CD14-positive monocyte (primary cell): ENCODE results near the gene ZMYND15. TPM values are rescaled to one million over a fixed set of nuclear protein-coding genes. Genes with fewer than 3 reads are reported as not detected.

ENCODE experiments used
- DNase-seq, 3 donors: peaks; one replicate each; pipeline ENCODE4 v3.0.0-alpha.2; 2011 to 2022
- H2AFZ ChIP-seq: 2 replicates; pipeline ENCODE4 v1.6.0; 2012; ENCODE audit warnings: mild to moderate bottlenecking, low read depth, low read length, inconsistent platforms; ENCODE audit not compliant: insufficient read depth, poor library complexity, severe bottlenecking
- H3K27ac ChIP-seq, 2 donors: 1 replicate in 1 of 2; 2 replicates in 1 of 2; pipeline ENCODE4 v1.5.1; 2012 to 2013; ENCODE audit warnings: low read length in 2 of 2, control low read depth in 1 of 2, inconsistent platforms in 1 of 2, low read depth in 1 of 2, mild to moderate bottlenecking in 1 of 2
- H3K27me3 ChIP-seq, 2 donors: one replicate each; pipeline versions ENCODE4 v1.6.0 to v1.6.1; 2011 to 2013; ENCODE audit warnings: low read length in 2 of 2; ENCODE audit not compliant: control insufficient read depth in 2 of 2, insufficient read depth in 2 of 2
- H3K36me3 ChIP-seq, 2 donors: replicated peaks in 1 of 2; 1 replicate in 1 of 2; 2 replicates in 1 of 2; pipeline versions ENCODE4 v1.5.1 to v1.6.1; 2012 to 2013; ENCODE audit warnings: low read length in 2 of 2, control low read depth in 1 of 2, inconsistent platforms in 1 of 2, mild to moderate bottlenecking in 1 of 2; ENCODE audit not compliant: insufficient read depth in 2 of 2, control insufficient read depth in 1 of 2
- H3K4me1 ChIP-seq, 2 donors: 1 replicate in 1 of 2; 2 replicates in 1 of 2; pipeline versions ENCODE4 v1.5.1 to v1.6.1; 2012 to 2013; ENCODE audit warnings: low read length in 2 of 2, control low read depth in 1 of 2, inconsistent platforms in 1 of 2, mild to moderate bottlenecking in 1 of 2, moderate library complexity in 1 of 2; ENCODE audit not compliant: insufficient read depth in 2 of 2, control insufficient read depth in 1 of 2
- H3K4me2 ChIP-seq: replicated peaks from 2 replicates; pipeline ENCODE3; 2012; ENCODE audit warnings: low read length, moderate library complexity, mild to moderate bottlenecking; ENCODE audit not compliant: poor library complexity, severe bottlenecking; ENCODE audit errors: extremely low read depth
- H3K4me3 ChIP-seq, 3 experiments: fragments of 200-600 bp in 1 of 3; sonication (generic) in 1 of 3; replicated peaks in 1 of 3; 1 replicate in 2 of 3; 2 replicates in 1 of 3; pipeline ENCODE4 v1.5.1; 2011 to 2013; ENCODE audit warnings: low read length in 3 of 3, mild to moderate bottlenecking in 3 of 3, control low read depth in 2 of 3, low read depth in 2 of 3, inconsistent platforms in 1 of 3, moderate library complexity in 1 of 3
- H3K79me2 ChIP-seq: 2 replicates; pipeline ENCODE4 v1.6.0; 2012; ENCODE audit warnings: mild to moderate bottlenecking, control low read depth, inconsistent platforms, low read length, moderate library complexity; ENCODE audit not compliant: insufficient read depth
- H3K9ac ChIP-seq: 2 replicates; pipeline ENCODE4 v1.6.0; 2017; ENCODE audit warnings: low read length, mild to moderate bottlenecking; ENCODE audit not compliant: insufficient read depth, poor library complexity, severe bottlenecking
- H3K9me3 ChIP-seq, 2 donors: replicated peaks in 1 of 2; 1 replicate in 1 of 2; 2 replicates in 1 of 2; pipeline versions ENCODE4 v1.5.1 to v1.6.1; 2012 to 2013; ENCODE audit warnings: low read length in 2 of 2, control low read depth in 1 of 2; ENCODE audit not compliant: control insufficient read depth in 1 of 2, insufficient read depth in 1 of 2
- H4K20me1 ChIP-seq: 2 replicates; pipeline ENCODE4 v1.6.0; 2012; ENCODE audit warnings: mild to moderate bottlenecking, low read length, control low read depth, moderate library complexity; ENCODE audit not compliant: insufficient read depth
- H3K27ac Mint-ChIP-seq, 7 donors: one replicate each; pipeline ENCODE4 v1.8.0; 2020; ENCODE audit warnings: mild to moderate bottlenecking in 7 of 7, mixed read lengths in 7 of 7, moderate library complexity in 6 of 7, inconsistent platforms in 2 of 7
- H3K27me3 Mint-ChIP-seq, 3 donors: one replicate each; pipeline ENCODE4 v1.8.0; 2021 to 2022; ENCODE audit warnings: low read depth in 3 of 3, mild to moderate bottlenecking in 3 of 3, mixed read lengths in 3 of 3, moderate library complexity in 3 of 3, inconsistent platforms in 1 of 3
- H3K36me3 Mint-ChIP-seq, 2 donors: one replicate each; pipeline ENCODE4 v1.8.0; 2020; ENCODE audit warnings: mixed read lengths in 2 of 2, inconsistent platforms in 1 of 2, mild to moderate bottlenecking in 1 of 2
- H3K4me1 Mint-ChIP-seq: one replicate; pipeline ENCODE4 v1.8.0; 2020; ENCODE audit warnings: mild to moderate bottlenecking, mixed read lengths
- H3K4me3 Mint-ChIP-seq, 2 donors: one replicate each; pipeline ENCODE4 v1.8.0; 2020; ENCODE audit warnings: mild to moderate bottlenecking in 2 of 2, mixed read lengths in 2 of 2, moderate library complexity in 1 of 2
- H3K9me3 Mint-ChIP-seq, 7 donors: one replicate each; pipeline ENCODE4 v1.8.0; 2020 to 2022; ENCODE audit warnings: mixed read lengths in 7 of 7, mild to moderate bottlenecking in 6 of 7, moderate library complexity in 6 of 7, inconsistent platforms in 2 of 7
- WGBS: methylation state at CpG from one replicate; pipeline ENCODE4 v1.1.5; 2013; ENCODE audit warnings: missing lambda C conversion rate; ENCODE audit not compliant: insufficient coverage; 5-methylcytosine and 5-hydroxymethylcytosine counted together
- intact Hi-C, 2 donors: fragments of 100-400 bp; cut with micrococcal nuclease; formaldehyde crosslinking; loops; one replicate each; pipeline versions ENCODE4 v1.15.0 to v1.15.1; 2023
- polyA plus RNA-seq, 3 donors: library from polyadenylated mRNA; depleted of rRNA in 1 of 3; unstranded in 2 of 3; stranded (reverse) in 1 of 3; fragments of 300-500 nt in 2 of 3; fragments of >200 nt in 1 of 3; fragmentation: Illumina TruSeq in 2 of 3; gene quantifications; 1 replicate in 2 of 3; 2 replicates in 1 of 3; pipeline ENCODE4 v1.2.3, GENCODE V29; 2012 to 2021
- TF ChIP-seq, protein P1 (sequence below): fragments of 200-600 bp; IDR thresholded peaks from one replicate; pipeline ENCODE4 v1.8.0; 2022; ENCODE audit warnings: antibody characterized with exemption, mild to moderate bottlenecking

Gene ZMYND15
- polyA plus RNA-seq, 3 donors = 0.97 to 13.6 (median 1.2) TPM

DNA sequence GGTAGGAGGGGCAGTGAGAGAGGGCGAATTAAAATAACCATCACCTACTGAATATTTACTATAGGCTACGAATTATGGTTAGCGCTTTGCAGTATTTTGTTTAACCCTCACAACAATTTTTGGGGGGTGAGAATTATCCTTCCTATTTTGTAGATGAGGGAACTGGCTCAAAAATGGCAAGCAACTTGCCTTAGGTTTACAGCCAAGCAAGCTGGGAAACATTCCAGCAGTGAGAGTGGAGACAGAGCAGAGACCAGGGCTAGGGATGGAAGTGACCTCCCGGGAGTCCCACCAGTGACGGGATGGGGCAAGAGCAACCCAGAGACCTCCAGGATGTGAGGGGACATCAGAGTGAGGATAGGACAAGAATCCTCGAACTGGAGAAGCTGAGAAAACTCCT, 46.9 kb downstream of the ZMYND15 start:
- DNase-seq = no peak
- Histone ChIP-seq H2AFZ (no peak overlapping the region), H3K9me3 (peaks cover 2 to 14% of the 10 kb centered on the region in 2 donors), H3K27me3 (peaks cover 43 to 77% of the 10 kb centered on the region in 2 donors), H3K4me2 (peak overlapping the region; percentile 46), H3K9ac (no peak overlapping the region), H3K27ac (no peak overlapping the region), H3K4me3 (peak overlapping the region in 1 of 3 experiments; percentile 18), H3K79me2 (no peaks in the 10 kb centered on the region), H4K20me1 (peaks cover 3% of the 10 kb centered on the region), H3K4me1 (peaks cover 40 to 49% of the 10 kb centered on the region in 2 donors), H3K36me3 (no peaks in the 10 kb centered on the region)
- peak overlapping the region; percentile 64 to 89 for H3K4me3 Mint-ChIP-seq
- H3K36me3 Mint-ChIP-seq = peaks cover 10 to 24% of the 10 kb centered on the region in 2 donors
- WGBS = 25% methylated on average over 2 of the region's 6 CpGs
- peaks cover 49% of the 10 kb centered on the region for H3K4me1 Mint-ChIP-seq
- peaks cover 70 to 82% (median 82%) of the 10 kb centered on the region in 3 donors for H3K27me3 Mint-ChIP-seq
- TF ChIP-seq, protein P1, sequence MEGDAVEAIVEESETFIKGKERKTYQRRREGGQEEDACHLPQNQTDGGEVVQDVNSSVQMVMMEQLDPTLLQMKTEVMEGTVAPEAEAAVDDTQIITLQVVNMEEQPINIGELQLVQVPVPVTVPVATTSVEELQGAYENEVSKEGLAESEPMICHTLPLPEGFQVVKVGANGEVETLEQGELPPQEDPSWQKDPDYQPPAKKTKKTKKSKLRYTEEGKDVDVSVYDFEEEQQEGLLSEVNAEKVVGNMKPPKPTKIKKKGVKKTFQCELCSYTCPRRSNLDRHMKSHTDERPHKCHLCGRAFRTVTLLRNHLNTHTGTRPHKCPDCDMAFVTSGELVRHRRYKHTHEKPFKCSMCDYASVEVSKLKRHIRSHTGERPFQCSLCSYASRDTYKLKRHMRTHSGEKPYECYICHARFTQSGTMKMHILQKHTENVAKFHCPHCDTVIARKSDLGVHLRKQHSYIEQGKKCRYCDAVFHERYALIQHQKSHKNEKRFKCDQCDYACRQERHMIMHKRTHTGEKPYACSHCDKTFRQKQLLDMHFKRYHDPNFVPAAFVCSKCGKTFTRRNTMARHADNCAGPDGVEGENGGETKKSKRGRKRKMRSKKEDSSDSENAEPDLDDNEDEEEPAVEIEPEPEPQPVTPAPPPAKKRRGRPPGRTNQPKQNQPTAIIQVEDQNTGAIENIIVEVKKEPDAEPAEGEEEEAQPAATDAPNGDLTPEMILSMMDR = no peak
- H3K9me3 Mint-ChIP-seq = peaks cover 3 to 35% (median 9%) of the 10 kb centered on the region in 7 donors
- intact Hi-C loops = loop anchor here in 1 of 2 donors (2.0 to 5.0 kb wide), 2 partner anchors 16 to 101 kb away; partner anchors contain the start of gene TM4SF5
- H3K27ac Mint-ChIP-seq = peak overlapping the region in 4 of 7 donors; percentile 15 to 61 (median 36)

DNA sequence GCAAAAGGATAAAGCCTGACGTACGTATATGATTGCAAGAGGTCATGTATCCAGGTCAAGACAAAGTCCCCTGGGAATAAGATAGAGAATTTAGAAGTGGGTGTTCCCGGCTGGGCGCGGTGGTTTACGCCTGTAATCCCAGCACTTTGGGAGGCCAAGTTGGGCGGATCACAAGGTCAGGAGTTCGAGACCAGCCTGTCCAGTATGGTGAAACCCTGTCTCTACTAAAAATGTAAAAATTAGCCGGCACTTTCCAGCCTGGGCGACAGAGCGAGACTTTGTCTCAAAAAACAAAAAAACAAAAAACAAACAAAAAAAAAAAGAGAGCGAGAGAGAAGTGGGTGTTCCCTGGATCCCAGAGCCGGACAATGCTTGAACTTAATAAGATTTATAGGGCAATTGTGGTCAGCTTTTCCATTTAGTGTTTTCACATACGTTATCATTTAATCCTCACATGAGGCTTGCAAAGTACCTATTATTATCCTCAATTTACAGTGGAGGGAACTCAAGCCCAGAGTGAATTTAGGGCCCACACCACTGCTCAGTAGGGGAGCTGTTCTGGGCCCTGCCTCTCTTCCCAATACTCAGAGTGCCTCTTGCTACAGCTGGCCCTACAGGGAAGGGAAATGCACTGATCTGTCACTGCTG, 48.6 kb downstream of the ZMYND15 start:
- intact Hi-C loops = loop anchor here (2.0 to 5.0 kb wide), 2 partner anchors 19 to 99 kb away; no protein-coding TSS in a partner anchor
- 88% methylated on average over 9 of the region's 14 CpGs for WGBS
- H3K79me2 ChIP-seq = no peaks in the 10 kb centered on the region
- no peak overlapping the region for H3K27ac ChIP-seq
- H3K4me2 ChIP-seq = peak overlapping the region; percentile 79
- no peak overlapping the region for H3K9ac ChIP-seq
- peak overlapping the region in 2 of 7 donors; percentile 15 to 68 for H3K27ac Mint-ChIP-seq
- peaks cover 68 to 82% (median 77%) of the 10 kb centered on the region in 3 donors for H3K27me3 Mint-ChIP-seq
- TF ChIP-seq, protein P1 = no peak
- peaks cover 0 to 35% (median 7%) of the 10 kb centered on the region in 7 donors for H3K9me3 Mint-ChIP-seq
- peaks cover 3% of the 10 kb centered on the region for H4K20me1 ChIP-seq
- peaks cover 0 to 11% of the 10 kb centered on the region in 2 donors for H3K9me3 ChIP-seq
- no peak overlapping the region for H2AFZ ChIP-seq
- peaks cover 40 to 49% of the 10 kb centered on the region in 2 donors for H3K4me1 ChIP-seq
- no peaks in the 10 kb centered on the region for H3K36me3 ChIP-seq
- DNase-seq = no peak
- peak overlapping the region; percentile 85 to 89 for H3K4me3 Mint-ChIP-seq
- H3K4me3 ChIP-seq = peak overlapping the region in 2 of 3 experiments; percentile 45 to 76
- H3K4me1 Mint-ChIP-seq = peaks cover 48% of the 10 kb centered on the region
- peaks cover 40 to 70% of the 10 kb centered on the region in 2 donors for H3K27me3 ChIP-seq
- peaks cover 10 to 18% of the 10 kb centered on the region in 2 donors for H3K36me3 Mint-ChIP-seq
